ENCODE data around the gene PNPLA3. TPM values are rescaled to one million over a fixed set of nuclear protein-coding genes. Genes with fewer than 3 reads are reported as not detected.

The PNPLA3 gene
- total RNA-seq, 1 donor from 2014 or later: 2.5 TPM

- no peaks in the 10 kb centered on the region for H3K36me3 Mint-ChIP-seq (ENCODE audit: low read depth)
- no peaks in the 10 kb centered on the region for H3K9me3 Mint-ChIP-seq (ENCODE audit: low read depth)
- H3K4me1 Mint-ChIP-seq (ENCODE audit: low read depth): peaks cover 31% of the 10 kb centered on the region
- H3K27me3 Mint-ChIP-seq (ENCODE audit: low read depth): no peaks in the 10 kb centered on the region
- peak; percentile 3 for DNase-seq (ENCODE audit: low spot score)
- TF ChIP-seq, protein P1, sequence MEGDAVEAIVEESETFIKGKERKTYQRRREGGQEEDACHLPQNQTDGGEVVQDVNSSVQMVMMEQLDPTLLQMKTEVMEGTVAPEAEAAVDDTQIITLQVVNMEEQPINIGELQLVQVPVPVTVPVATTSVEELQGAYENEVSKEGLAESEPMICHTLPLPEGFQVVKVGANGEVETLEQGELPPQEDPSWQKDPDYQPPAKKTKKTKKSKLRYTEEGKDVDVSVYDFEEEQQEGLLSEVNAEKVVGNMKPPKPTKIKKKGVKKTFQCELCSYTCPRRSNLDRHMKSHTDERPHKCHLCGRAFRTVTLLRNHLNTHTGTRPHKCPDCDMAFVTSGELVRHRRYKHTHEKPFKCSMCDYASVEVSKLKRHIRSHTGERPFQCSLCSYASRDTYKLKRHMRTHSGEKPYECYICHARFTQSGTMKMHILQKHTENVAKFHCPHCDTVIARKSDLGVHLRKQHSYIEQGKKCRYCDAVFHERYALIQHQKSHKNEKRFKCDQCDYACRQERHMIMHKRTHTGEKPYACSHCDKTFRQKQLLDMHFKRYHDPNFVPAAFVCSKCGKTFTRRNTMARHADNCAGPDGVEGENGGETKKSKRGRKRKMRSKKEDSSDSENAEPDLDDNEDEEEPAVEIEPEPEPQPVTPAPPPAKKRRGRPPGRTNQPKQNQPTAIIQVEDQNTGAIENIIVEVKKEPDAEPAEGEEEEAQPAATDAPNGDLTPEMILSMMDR (IDR thresholded peaks at IDR 0.05): no peak
- H3K27ac Mint-ChIP-seq (ENCODE audit: unreplicated experiment): peak overlapping the region; percentile 94
- peak overlapping the region; percentile 90 for H3K4me3 Mint-ChIP-seq (ENCODE audit: unreplicated experiment)
Observed at GRCh38 chr22:43955883-43956782, 32.5 kb downstream of the PNPLA3 start.

GRCh38 chr22:43956805-43957463 is 33.3 kb downstream of the PNPLA3 start:
- Mint-ChIP-seq H3K4me1 (ENCODE audit: low read depth) (peaks cover 31% of the 10 kb centered on the region), H3K27me3 (ENCODE audit: low read depth) (no peaks in the 10 kb centered on the region), H3K9me3 (ENCODE audit: low read depth) (no peaks in the 10 kb centered on the region), H3K36me3 (ENCODE audit: low read depth) (no peaks in the 10 kb centered on the region), H3K4me3 (ENCODE audit: unreplicated experiment) (peak overlapping the region; percentile 90), H3K27ac (ENCODE audit: unreplicated experiment) (peak overlapping the region; percentile 94)
- peak; percentile 10 for DNase-seq (ENCODE audit: low spot score)
- TF ChIP-seq, protein P1 (IDR thresholded peaks at IDR 0.05): no peak

- no peaks in the 10 kb centered on the region for H3K27me3 Mint-ChIP-seq (ENCODE audit: low read depth)
- H3K4me3 Mint-ChIP-seq (ENCODE audit: unreplicated experiment): no peak overlapping the region
- H3K36me3 Mint-ChIP-seq (ENCODE audit: low read depth): no peaks in the 10 kb centered on the region
- H3K9me3 Mint-ChIP-seq (ENCODE audit: low read depth): no peaks in the 10 kb centered on the region
- H3K27ac Mint-ChIP-seq (ENCODE audit: unreplicated experiment): no peak overlapping the region
- TF ChIP-seq, protein P1 (IDR thresholded peaks at IDR 0.05): no peak
- peaks cover 31% of the 10 kb centered on the region for H3K4me1 Mint-ChIP-seq (ENCODE audit: low read depth)
- peak; percentile 20 for DNase-seq (ENCODE audit: low spot score)
Observed at GRCh38 chr22:43957871-43958270, 34.3 kb downstream of the PNPLA3 start.

GRCh38 chr22:43964314-43964857 is 40.8 kb downstream of the PNPLA3 start:
- Mint-ChIP-seq H3K27me3 (ENCODE audit: low read depth) (no peaks in the 10 kb centered on the region), H3K4me3 (ENCODE audit: unreplicated experiment) (no peak overlapping the region), H3K4me1 (ENCODE audit: low read depth) (no peaks in the 10 kb centered on the region), H3K9me3 (ENCODE audit: low read depth) (no peaks in the 10 kb centered on the region), H3K36me3 (ENCODE audit: low read depth) (peaks cover 41% of the 10 kb centered on the region), H3K27ac (ENCODE audit: unreplicated experiment) (no peak overlapping the region)
- TF ChIP-seq, protein P1 (IDR thresholded peaks at IDR 0.05): no peak
- no peak for DNase-seq (ENCODE audit: low spot score)

- no peaks in the 10 kb centered on the region for H3K4me1 Mint-ChIP-seq (ENCODE audit: low read depth)
- TF ChIP-seq, protein P1 (IDR thresholded peaks at IDR 0.05): no peak
- H3K27me3 Mint-ChIP-seq (ENCODE audit: low read depth): no peaks in the 10 kb centered on the region
- H3K4me3 Mint-ChIP-seq (ENCODE audit: unreplicated experiment): no peak overlapping the region
- H3K36me3 Mint-ChIP-seq (ENCODE audit: low read depth): peaks cover 45% of the 10 kb centered on the region
- no peak overlapping the region for H3K27ac Mint-ChIP-seq (ENCODE audit: unreplicated experiment)
- H3K9me3 Mint-ChIP-seq (ENCODE audit: low read depth): no peaks in the 10 kb centered on the region
- no peak for DNase-seq (ENCODE audit: low spot score)
Observed at GRCh38 chr22:43967069-43967468, 43.5 kb downstream of the PNPLA3 start.

All from chondrocyte (in vitro differentiated cells).